SK-N-SH (cell line): ENCODE results near the gene ADCK1. TPM values are rescaled to one million over a fixed set of nuclear protein-coding genes. Genes with fewer than 3 reads are reported as not detected.

Experiments
- CTCF ChIA-PET: fragments of 300-600, 350-600 bp; formaldehyde crosslinking; extraction: SDS; loops from one replicate; lab custom pipeline; 2021; lab: Yijun Ruan, JAX
- POLR2A ChIA-PET: fragments of 350-600 bp; sonication (Branson Sonifier 250); formaldehyde crosslinking; extraction: SDS; loops from one replicate; lab custom pipeline; 2020; ENCODE audit warnings: antibody characterized with exemption, inconsistent platforms; lab: Yijun Ruan, JAX
- DNase-seq: peaks from one replicate; pipeline ENCODE4 v3.0.0; 2012
- H2AFZ ChIP-seq: fragments of 200-600 bp; sonication (generic); 2 replicates; pipeline ENCODE4 v1.8.1; 2016; ENCODE audit warnings: antibody characterized with exemption, mild to moderate bottlenecking, low read depth
- H3F3A ChIP-seq: fragments of 200-600 bp; sonication (generic); replicated peaks from 2 replicates; pipeline ENCODE3; 2016; ENCODE audit warnings: antibody characterized with exemption, mild to moderate bottlenecking; ENCODE audit not compliant: insufficient read depth
- H3K27ac ChIP-seq, 2 experiments: fragments of 200-500 bp in 1 of 2; fragments of 200-600 bp in 1 of 2; sonication (Bioruptor generic) in 1 of 2; sonication (generic), shearing (Covaris generic) in 1 of 2; 2 replicates each; pipeline versions ENCODE4 v1.5.1 to v1.6.1; 2014 to 2016; ENCODE audit warnings: low read depth in 2 of 2, inconsistent platforms in 1 of 2, low read length in 1 of 2, mild to moderate bottlenecking in 1 of 2, mixed read lengths in 1 of 2
- H3K27me3 ChIP-seq: fragments of 200-600 bp; sonication (generic), shearing (Covaris generic); 2 replicates; pipeline ENCODE4 v1.6.1; 2016; ENCODE audit warnings: mixed run types; ENCODE audit not compliant: insufficient read depth
- H3K36me3 ChIP-seq, 2 experiments: fragments of 200-500 bp in 1 of 2; fragments of 200-600 bp in 1 of 2; sonication (Bioruptor generic) in 1 of 2; sonication (generic) in 1 of 2; replicated peaks in 1 of 2; 2 replicates each; pipeline versions ENCODE3 to v1.5.1; 2014 to 2016; ENCODE audit warnings: low read length in 1 of 2, mild to moderate bottlenecking in 1 of 2; ENCODE audit not compliant: insufficient read depth in 2 of 2, control insufficient read depth in 1 of 2
- H3K4me1 ChIP-seq, 2 experiments: fragments of 200-500 bp in 1 of 2; fragments of 200-600 bp in 1 of 2; sonication (Bioruptor generic) in 1 of 2; sonication (generic), shearing (Covaris generic) in 1 of 2; 2 replicates each; pipeline versions ENCODE4 v1.5.1 to v1.6.1; 2014 to 2016; ENCODE audit warnings: low read depth in 1 of 2, low read length in 1 of 2, mixed run types in 1 of 2; ENCODE audit not compliant: insufficient read depth in 2 of 2, control insufficient read depth in 1 of 2
- H3K4me2 ChIP-seq: fragments of 200-600 bp; sonication (generic), shearing (Covaris generic); 2 replicates; pipeline ENCODE4 v1.6.1; 2017; ENCODE audit warnings: mixed run types
- H3K4me3 ChIP-seq, 2 experiments: fragments of 200-500 bp in 1 of 2; fragments of 200-600 bp in 1 of 2; sonication (Bioruptor generic) in 1 of 2; sonication (generic), shearing (Covaris generic) in 1 of 2; 2 replicates each; pipeline versions ENCODE4 v1.5.1 to v1.8.1; 2014 to 2016; ENCODE audit warnings: low read depth in 2 of 2, inconsistent platforms in 1 of 2, low read length in 1 of 2, mild to moderate bottlenecking in 1 of 2, mixed read lengths in 1 of 2, moderate library complexity in 1 of 2
- H3K79me2 ChIP-seq: fragments of 200-600 bp; sonication (generic); 2 replicates; pipeline ENCODE4 v1.8.1; 2017; ENCODE audit warnings: mild to moderate bottlenecking; ENCODE audit not compliant: insufficient read depth
- H3K9ac ChIP-seq: fragments of 200-600 bp; sonication (generic); 2 replicates; pipeline ENCODE4 v1.6.1; 2017; ENCODE audit warnings: mixed run types
- H3K9me2 ChIP-seq: fragments of 200-600 bp; sonication (generic); 2 replicates; pipeline ENCODE4 v1.6.1; 2017; ENCODE audit warnings: mixed run types
- H3K9me3 ChIP-seq: fragments of 200-600 bp; sonication (generic); 2 replicates; pipeline ENCODE4 v1.6.1; 2017; ENCODE audit warnings: mixed run types, mild to moderate bottlenecking, moderate library complexity
- H4K20me1 ChIP-seq: fragments of 200-600 bp; sonication (generic); 2 replicates; pipeline ENCODE4 v1.6.1; 2017; ENCODE audit warnings: mild to moderate bottlenecking, mixed run types; ENCODE audit not compliant: insufficient read depth
- EZH2phosphoT487 ChIP-seq: fragments of 200-600 bp; sonication (generic); IDR thresholded peaks from 2 replicates; pipeline ENCODE4 v1.6.1; 2017; ENCODE audit warnings: low read depth, mixed run types, mild to moderate bottlenecking, antibody characterized with exemption, moderate library complexity, borderline replicate concordance
- IRF3 ChIP-seq: fragments of 150-350 bp; IDR thresholded peaks from 2 replicates; pipeline ENCODE4 v1.6.1; 2016; ENCODE audit warnings: mild to moderate bottlenecking, low read depth, low read length
- MXI1 ChIP-seq: IDR thresholded peaks from 2 replicates; pipeline ENCODE4 v1.6.1; 2012; ENCODE audit warnings: mild to moderate bottlenecking, low read depth, low read length, improper control_type of control experiment
- PBX3 ChIP-seq: IDR thresholded peaks from 2 replicates; pipeline ENCODE4; 2012
- RAD21 ChIP-seq: IDR thresholded peaks from 2 replicates; pipeline ENCODE4 v1.6.1; 2012; ENCODE audit warnings: mild to moderate bottlenecking, low read length
- RCOR1 ChIP-seq: fragments of 150-350 bp; IDR thresholded peaks from 2 replicates; pipeline ENCODE4 v1.6.1; 2017; ENCODE audit warnings: antibody characterized with exemption, low read length
- REST ChIP-seq: IDR thresholded peaks from 2 replicates; pipeline ENCODE4 v1.6.1; 2012; ENCODE audit warnings: mild to moderate bottlenecking, low read depth, low read length, moderate library complexity
- RFX5 ChIP-seq: IDR thresholded peaks from 2 replicates; pipeline ENCODE4 v1.6.1; 2012; ENCODE audit warnings: mild to moderate bottlenecking, improper control_type of control experiment, low read length
- SIN3A ChIP-seq: IDR thresholded peaks from 2 replicates; pipeline ENCODE4 v1.6.1; 2012; ENCODE audit warnings: low read depth, mild to moderate bottlenecking, low read length, moderate library complexity, borderline replicate concordance
- USF1 ChIP-seq: IDR thresholded peaks from 2 replicates; pipeline ENCODE4 v1.4.0; 2012; ENCODE audit warnings: low read depth, borderline replicate concordance
- YY1 ChIP-seq: IDR thresholded peaks from 2 replicates; pipeline ENCODE4 v1.4.0; 2012; ENCODE audit warnings: low read depth, mild to moderate bottlenecking
- ZBTB33 ChIP-seq: IDR thresholded peaks from 2 replicates; pipeline ENCODE4 v1.4.0; 2012; ENCODE audit warnings: low read depth, borderline replicate concordance
- WGBS: methylation state at CpG from one replicate; pipeline ENCODE4 v1.1.6; 2017; ENCODE audit warnings: low lambda C conversion rate; 5-methylcytosine and 5-hydroxymethylcytosine counted together
- polyA plus RNA-seq, 3 experiments: library from polyadenylated mRNA; depleted of rRNA; stranded (reverse); fragments of >200 nt; gene quantifications; 2 replicates each; pipeline ENCODE4 v1.2.3, GENCODE V29; 2012
- small RNA-seq, 7 experiments: library from RNA; depleted of rRNA; stranded (forward); fragments of <200 nt; gene quantifications; one replicate each; pipeline ENCODE3, GENCODE V24; 2012

Gene ADCK1
- polyA plus RNA-seq, 1 of the 3 experiments (the other 2 are of a cell fraction), result 11.4 TPM

- no peak for DNase-seq
- no peak for TF ChIP-seq PBX3
- no peak for TF ChIP-seq EZH2phosphoT487
- no peak for TF ChIP-seq YY1
- TF ChIP-seq USF1, result no peak
- no peak for TF ChIP-seq RAD21
- no peak for TF ChIP-seq IRF3
- TF ChIP-seq RFX5, result no peak
- no peak for TF ChIP-seq ZBTB33
- TF ChIP-seq MXI1, result no peak
- no peak for TF ChIP-seq RCOR1
- no peak for TF ChIP-seq SIN3A
- no peak for TF ChIP-seq REST
- H3K4me2 ChIP-seq, result no peak overlapping the region
- H3K27ac ChIP-seq, result no peak overlapping the region
- CTCF ChIA-PET, result no interaction called here
- H3K9ac ChIP-seq, result no peak overlapping the region
- H2AFZ ChIP-seq, result no peak overlapping the region
- no peaks in the 10 kb centered on the region for H3K4me1 ChIP-seq
- 76% methylated on average over 34 of the region's 45 CpGs for WGBS
- H3K79me2 ChIP-seq, result no peaks in the 10 kb centered on the region
- POLR2A ChIA-PET, result no interaction called here
- no peaks in the 10 kb centered on the region for H3F3A ChIP-seq
- no peak overlapping the region for H3K4me3 ChIP-seq
- no peaks in the 10 kb centered on the region for H3K9me3 ChIP-seq
- H3K36me3 ChIP-seq, result no peaks in the 10 kb centered on the region
- H3K27me3 ChIP-seq, result no peaks in the 10 kb centered on the region
- no peaks in the 10 kb centered on the region for H3K9me2 ChIP-seq
- no peaks in the 10 kb centered on the region for H4K20me1 ChIP-seq
These were observed 180.8 kb downstream of the ADCK1 start for GRCh38 chr14:77980475-77981321.

Small RNA genes within 50 kb of the gene (small RNA-seq; reads per million reads assigned to genes)
- 0 reads per million in 7 experiments for gene RF00019

Other genes starting within 250 kb of the ADCK1 start
- gene SPTLC2, start 183.5 kb upstream of the ADCK1 start, polyA plus RNA-seq (2012; rRNA removed), result 10.2 and 14.4 TPM in 2 replicates
- 10.7 and 12.7 TPM in 2 replicates for gene ALKBH1, start 92.1 kb upstream of the ADCK1 start, polyA plus RNA-seq (2012; rRNA removed)
- 306 and 347 TPM in 2 replicates for gene SLIRP, start 92.0 kb upstream of the ADCK1 start, polyA plus RNA-seq (2012; rRNA removed)
- gene SNW1, start 39.0 kb upstream of the ADCK1 start, polyA plus RNA-seq (2012; rRNA removed), result 29.8 and 30.2 TPM in 2 replicates